ENCODE results near the gene NRCAM. TPM values are rescaled to one million over a fixed set of nuclear protein-coding genes. Genes with fewer than 3 reads are reported as not detected.
A peak's percentile ranks its signal among the peaks of the same experiment; 100 is the strongest.

NRCAM gene
- total RNA-seq, 1 donor from 2014 or later = 2.0 TPM

DNA sequence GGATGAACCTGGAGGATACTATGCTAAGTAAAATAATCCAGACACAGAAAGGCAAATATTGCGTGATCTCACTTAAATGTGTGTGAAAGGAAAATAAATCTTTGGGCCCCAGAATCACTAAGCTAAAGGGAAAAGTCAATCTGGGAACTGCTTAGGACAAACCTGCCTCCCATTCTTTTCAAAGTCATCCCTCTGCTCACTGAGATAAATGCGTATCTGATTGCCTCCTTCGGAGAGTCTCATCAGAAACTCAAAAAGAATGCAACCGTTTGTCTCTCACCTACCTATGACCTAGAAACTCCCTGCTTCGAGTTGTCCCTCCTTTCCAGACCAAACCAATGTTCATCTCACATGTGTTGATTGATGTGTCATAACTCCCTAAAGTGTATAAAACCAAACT lies 286.0 kb downstream of the NRCAM start:
- Histone ChIP-seq H3K36me3 (no peaks in the 10 kb centered on the region), H3K4me1 (no peaks in the 10 kb centered on the region), H3K4me3 (no peak overlapping the region), H3K9me3 (no peaks in the 10 kb centered on the region), H3K27ac (no peak overlapping the region), H3K27me3 (no peaks in the 10 kb centered on the region)
- DNase-seq (no peak), ATAC-seq (no peak)
- TF ChIP-seq, protein P1, sequence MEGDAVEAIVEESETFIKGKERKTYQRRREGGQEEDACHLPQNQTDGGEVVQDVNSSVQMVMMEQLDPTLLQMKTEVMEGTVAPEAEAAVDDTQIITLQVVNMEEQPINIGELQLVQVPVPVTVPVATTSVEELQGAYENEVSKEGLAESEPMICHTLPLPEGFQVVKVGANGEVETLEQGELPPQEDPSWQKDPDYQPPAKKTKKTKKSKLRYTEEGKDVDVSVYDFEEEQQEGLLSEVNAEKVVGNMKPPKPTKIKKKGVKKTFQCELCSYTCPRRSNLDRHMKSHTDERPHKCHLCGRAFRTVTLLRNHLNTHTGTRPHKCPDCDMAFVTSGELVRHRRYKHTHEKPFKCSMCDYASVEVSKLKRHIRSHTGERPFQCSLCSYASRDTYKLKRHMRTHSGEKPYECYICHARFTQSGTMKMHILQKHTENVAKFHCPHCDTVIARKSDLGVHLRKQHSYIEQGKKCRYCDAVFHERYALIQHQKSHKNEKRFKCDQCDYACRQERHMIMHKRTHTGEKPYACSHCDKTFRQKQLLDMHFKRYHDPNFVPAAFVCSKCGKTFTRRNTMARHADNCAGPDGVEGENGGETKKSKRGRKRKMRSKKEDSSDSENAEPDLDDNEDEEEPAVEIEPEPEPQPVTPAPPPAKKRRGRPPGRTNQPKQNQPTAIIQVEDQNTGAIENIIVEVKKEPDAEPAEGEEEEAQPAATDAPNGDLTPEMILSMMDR (IDR thresholded peaks at IDR 0.05) = no peak
- intact Hi-C loops (cut with DNase I) = no loop called here

GRCh38 chr7:108167460-108167859 lies 288.8 kb downstream of the NRCAM start:
- Histone ChIP-seq H3K4me1 (no peaks in the 10 kb centered on the region), H3K4me3 (peak overlapping the region; percentile 26), H3K9me3 (no peaks in the 10 kb centered on the region), H3K27me3 (no peaks in the 10 kb centered on the region), H3K27ac (no peak overlapping the region), H3K36me3 (no peaks in the 10 kb centered on the region)
- intact Hi-C loops (cut with DNase I) = no loop called here
- no peak for DNase-seq
- ATAC-seq = no peak
- TF ChIP-seq, protein P1 (IDR thresholded peaks at IDR 0.05) = no peak

DNA sequence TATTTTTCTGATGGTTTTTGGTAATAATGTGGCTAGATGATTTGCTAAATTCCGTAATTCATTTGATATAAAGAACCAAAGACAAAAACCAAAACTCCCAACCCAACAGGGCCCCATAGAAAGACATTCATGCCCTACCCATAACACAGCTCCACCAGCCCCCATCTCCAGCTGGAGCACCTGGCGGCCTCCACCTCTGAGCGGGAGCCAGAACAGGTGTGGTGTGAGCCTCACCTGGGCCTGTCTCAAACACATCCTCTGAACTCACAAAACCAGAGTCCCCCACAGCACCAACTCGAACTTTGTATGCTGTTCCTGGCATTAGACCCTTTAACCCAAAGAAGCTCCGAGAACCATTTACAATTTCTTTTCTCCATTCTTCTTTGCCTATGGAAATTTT lies 289.5 kb downstream of the NRCAM start:
- no peak for ATAC-seq

DNA sequence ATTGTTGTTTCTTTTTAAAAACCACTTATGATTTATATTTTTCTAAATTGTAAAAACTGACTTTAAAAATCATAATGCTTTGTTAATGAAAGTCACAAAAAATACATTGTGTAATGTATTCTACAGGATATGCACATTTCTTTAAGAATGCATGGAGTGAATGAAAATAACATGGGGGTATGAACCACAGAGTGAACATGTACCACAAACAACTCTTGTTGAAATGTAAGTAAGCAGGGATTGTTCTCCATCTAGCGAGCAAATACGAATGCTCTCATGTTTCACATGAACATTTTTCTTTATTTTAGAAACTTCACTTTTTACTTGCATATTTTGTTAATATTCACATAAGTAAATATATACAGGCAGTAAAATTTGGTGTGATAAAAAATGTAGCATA lies 290.5 kb downstream of the NRCAM start:
- ATAC-seq (no peak), DNase-seq (no peak)
- TF ChIP-seq, protein P1 (IDR thresholded peaks at IDR 0.05) = no peak
- intact Hi-C loops (cut with DNase I) = no loop called here
- Histone ChIP-seq H3K36me3 (no peaks in the 10 kb centered on the region), H3K4me1 (no peaks in the 10 kb centered on the region), H3K4me3 (no peak overlapping the region), H3K27me3 (no peaks in the 10 kb centered on the region), H3K9me3 (no peaks in the 10 kb centered on the region), H3K27ac (no peak overlapping the region)

More for the DNA sequence above, 289.5 kb downstream of the NRCAM start:
- intact Hi-C loops (cut with DNase I) = no loop called here
- Histone ChIP-seq H3K9me3 (no peaks in the 10 kb centered on the region), H3K4me3 (no peak overlapping the region), H3K27ac (no peak overlapping the region), H3K36me3 (no peaks in the 10 kb centered on the region), H3K27me3 (no peaks in the 10 kb centered on the region), H3K4me1 (no peaks in the 10 kb centered on the region)
- DNase-seq = no peak
- TF ChIP-seq, protein P1 (IDR thresholded peaks at IDR 0.05) = no peak

GRCh38 chr7:108164946-108165345 lies 291.3 kb downstream of the NRCAM start:
- DNase-seq (no peak), ATAC-seq (no peak)
- Histone ChIP-seq H3K27ac (no peak overlapping the region), H3K9me3 (no peaks in the 10 kb centered on the region), H3K4me3 (no peak overlapping the region), H3K27me3 (peaks cover 4% of the 10 kb centered on the region), H3K4me1 (no peaks in the 10 kb centered on the region), H3K36me3 (no peaks in the 10 kb centered on the region)
- TF ChIP-seq, protein P1 (IDR thresholded peaks at IDR 0.05) = no peak
- intact Hi-C loops (cut with DNase I) = no loop called here

- no peak for ATAC-seq
- H3K36me3 ChIP-seq = no peaks in the 10 kb centered on the region
- intact Hi-C loops (cut with DNase I) = no loop called here
- peaks cover 7% of the 10 kb centered on the region for H3K27me3 ChIP-seq
- TF ChIP-seq, protein P1 (IDR thresholded peaks at IDR 0.05) = no peak
- no peak overlapping the region for H3K27ac ChIP-seq
- H3K4me1 ChIP-seq = no peaks in the 10 kb centered on the region
- H3K9me3 ChIP-seq = no peaks in the 10 kb centered on the region
- no peak overlapping the region for H3K4me3 ChIP-seq
- no peak for DNase-seq
Observed at GRCh38 chr7:108164342-108164741, 291.9 kb downstream of the NRCAM start.

All from upper lobe of right lung (tissue), 1 donor.